Central memory CD8-positive, alpha-beta T cell (primary cell): ENCODE data around the gene EEF1AKMT4.

Source experiments
- ATAC-seq: fragments of 150-1000 bp; cut with Tn5 transposase; replicated peaks from 2 replicates; pipeline ENCODE4 v1.10.0; 2022; ENCODE audit warnings: mild to moderate bottlenecking, moderate FRiP score, moderate number of reproducible peaks; ENCODE audit not compliant: poor library complexity, severe bottlenecking; ENCODE audit errors: extremely low read depth
- DNase-seq, 2 donors: peaks; one replicate each; pipeline ENCODE4 v3.0.0; 2021; ENCODE audit warnings: low spot score in 2 of 2
- H3K27ac Mint-ChIP-seq: one replicate; pipeline ENCODE4 v1.8.0; 2022; ENCODE audit warnings: low read depth, mild to moderate bottlenecking, moderate library complexity, mixed read lengths
- H3K27me3 Mint-ChIP-seq: one replicate; pipeline ENCODE4 v1.8.0; 2022; ENCODE audit warnings: mixed read lengths
- H3K36me3 Mint-ChIP-seq: one replicate; pipeline ENCODE4 v1.8.0; 2022; ENCODE audit warnings: mild to moderate bottlenecking, moderate library complexity, mixed read lengths; ENCODE audit not compliant: insufficient read depth
- H3K4me1 Mint-ChIP-seq: one replicate; pipeline ENCODE4 v1.8.0; 2022; ENCODE audit warnings: mixed read lengths
- H3K4me3 Mint-ChIP-seq: one replicate; pipeline ENCODE4 v1.8.0; 2022; ENCODE audit warnings: mild to moderate bottlenecking, moderate library complexity, mixed read lengths
- H3K9me3 Mint-ChIP-seq: one replicate; pipeline ENCODE4 v1.8.0; 2022; ENCODE audit warnings: mixed read lengths

EEF1AKMT4 gene

DNA sequence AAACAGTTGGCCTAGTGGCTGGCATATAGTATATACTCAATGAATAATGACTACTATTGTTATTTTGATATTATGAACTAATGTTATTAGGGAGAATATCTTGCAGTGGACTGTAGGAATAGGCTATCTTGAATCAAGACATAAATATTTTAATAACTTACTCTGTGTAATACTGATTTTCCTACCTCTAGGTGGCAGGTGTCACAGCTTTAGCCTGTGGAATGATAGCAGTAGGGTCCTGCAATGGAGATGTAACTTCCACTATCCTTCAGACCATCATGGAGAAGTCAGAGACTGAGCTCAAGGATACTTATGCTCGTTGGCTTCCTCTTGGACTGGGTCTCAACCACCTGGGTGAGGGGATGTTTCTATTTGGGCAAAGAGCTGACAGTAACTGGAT is 56.1 kb downstream of the EEF1AKMT4 start:
- peaks cover 14% of the 10 kb centered on the region for H3K4me1 Mint-ChIP-seq
- DNase-seq, result no peak
- no peak overlapping the region for H3K4me3 Mint-ChIP-seq
- no peak for ATAC-seq
- H3K27me3 Mint-ChIP-seq, result no peaks in the 10 kb centered on the region
- H3K27ac Mint-ChIP-seq, result no peak overlapping the region
- no peaks in the 10 kb centered on the region for H3K9me3 Mint-ChIP-seq
- H3K36me3 Mint-ChIP-seq, result peaks cover 75% of the 10 kb centered on the region

DNA sequence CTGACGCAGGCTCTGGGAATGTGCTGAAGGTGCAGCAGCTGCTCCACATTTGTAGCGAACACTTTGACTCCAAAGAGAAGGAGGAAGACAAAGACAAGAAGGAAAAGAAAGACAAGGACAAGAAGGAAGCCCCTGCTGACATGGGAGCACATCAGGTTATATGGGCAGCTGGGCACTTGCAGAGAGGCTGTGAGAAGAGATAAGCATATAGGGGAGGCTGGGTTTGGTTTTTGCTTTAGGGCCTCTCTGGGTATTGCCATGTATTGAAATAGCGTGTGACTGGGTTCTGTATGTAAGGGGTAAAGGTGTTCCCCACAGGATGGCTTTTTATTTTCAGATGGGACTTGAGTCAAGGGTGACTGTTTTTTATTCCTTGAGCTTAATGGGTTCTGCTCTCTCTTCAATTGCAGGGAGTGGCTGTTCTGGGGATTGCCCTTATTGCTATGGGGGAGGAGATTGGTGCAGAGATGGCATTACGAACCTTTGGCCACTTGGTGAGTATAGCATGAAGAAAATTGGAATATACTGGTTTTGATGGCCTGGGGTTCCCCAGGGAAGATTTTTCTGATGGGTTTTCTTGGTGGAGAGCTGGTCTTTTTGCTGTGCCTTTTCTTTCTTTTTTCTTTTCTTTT is 57.0 kb downstream of the EEF1AKMT4 start:
- Mint-ChIP-seq H3K4me1 (peaks cover 11% of the 10 kb centered on the region), H3K27me3 (no peaks in the 10 kb centered on the region), H3K36me3 (peaks cover 70% of the 10 kb centered on the region), H3K27ac (no peak overlapping the region), H3K4me3 (no peak overlapping the region), H3K9me3 (no peaks in the 10 kb centered on the region)
- DNase-seq, result no peak
- no peak for ATAC-seq

DNA sequence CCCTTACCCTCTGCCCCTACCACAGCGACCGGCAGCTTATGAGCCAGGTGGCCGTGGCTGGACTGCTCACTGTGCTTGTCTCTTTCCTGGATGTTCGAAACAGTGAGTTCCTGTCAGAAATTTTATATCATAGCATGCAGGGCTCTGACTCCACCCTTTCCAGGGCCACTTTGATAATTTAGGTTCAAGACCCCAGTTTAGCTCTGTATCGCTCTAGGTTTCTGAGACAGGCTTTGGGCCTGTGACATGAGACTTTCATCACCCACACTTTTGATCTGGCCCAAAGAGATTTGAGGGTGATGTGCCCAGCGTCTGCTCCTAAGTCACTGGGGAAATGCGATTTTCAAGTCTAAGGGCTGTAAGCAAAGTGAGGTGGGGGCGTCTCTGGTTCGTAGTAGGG is 58.4 kb downstream of the EEF1AKMT4 start:
- Mint-ChIP-seq H3K27me3 (no peaks in the 10 kb centered on the region), H3K9me3 (no peaks in the 10 kb centered on the region), H3K27ac (no peak overlapping the region), H3K4me1 (peaks cover 11% of the 10 kb centered on the region), H3K4me3 (no peak overlapping the region), H3K36me3 (peaks cover 59% of the 10 kb centered on the region)
- DNase-seq (no peak), ATAC-seq (no peak)
